Measurements from ENCODE around the gene NRN1. TPM values are rescaled to one million over a fixed set of nuclear protein-coding genes. Genes with fewer than 3 reads are reported as not detected.

NRN1 gene
- total and polyA plus RNA-seq, 2 donors (not counting 1 experiment from before 2014, with no cell fraction given): 0.12 TPM; not detected in 1

- H3K9ac ChIP-seq (ENCODE audit: insufficient read depth, low read length): no peak overlapping the region
- no peak overlapping the region for H3K4me2 ChIP-seq (ENCODE audit: extremely low read depth, insufficient read depth, low read length)
- peaks cover 72% of the 10 kb centered on the region for H3K27me3 ChIP-seq (ENCODE audit: control insufficient read depth, insufficient read depth, low read length)
- no peaks in the 10 kb centered on the region for H3K4me1 ChIP-seq (ENCODE audit: control insufficient read depth, extremely low read depth, insufficient read depth, low read length)
- DNase-seq (ENCODE audit: low read depth in 2 of 2): no peak
- no peaks in the 10 kb centered on the region for H3K9me3 ChIP-seq (ENCODE audit: control insufficient read depth, insufficient read depth, low read depth, low read length)
- no peaks in the 10 kb centered on the region for H3K36me3 ChIP-seq (ENCODE audit: control insufficient read depth, insufficient read depth, low read length)
- no peaks in the 10 kb centered on the region for H4K20me1 ChIP-seq (ENCODE audit: control insufficient read depth, extremely low read depth, insufficient read depth, low read length)
- no peaks in the 10 kb centered on the region for H3K79me2 ChIP-seq (ENCODE audit: control insufficient read depth, insufficient read depth, low read length)
- TF ChIP-seq CTCF (conservative IDR thresholded peaks at IDR 0.05 in 1 of 2, IDR thresholded peaks at IDR 0.05 in 1 of 2; ENCODE audit: low read depth in 1 of 2, low read length in 2 of 2) (no peak), EZH2 (IDR thresholded peaks at IDR 0.05; ENCODE audit: low read length, missing control alignments) (no peak)
- H3K4me3 ChIP-seq (replicated peaks in 1 of 4; ENCODE audit: control extremely low read depth in 1 of 4, insufficient read depth in 1 of 4, low read depth in 3 of 4, low read length in 4 of 4): no peak overlapping the region
- H3K27ac ChIP-seq (ENCODE audit: insufficient read depth, low read length): no peak overlapping the region
- no peak overlapping the region for H2AFZ ChIP-seq (ENCODE audit: low read length)
Measured at GRCh38 chr6:6001443-6001842, 5.3 kb downstream of the NRN1 start.

GRCh38 chr6:5999688-6000608, 6.8 kb downstream of the NRN1 start:
- Histone ChIP-seq H3K4me1 (ENCODE audit: control insufficient read depth, extremely low read depth, insufficient read depth, low read length) (no peaks in the 10 kb centered on the region), H3K27me3 (ENCODE audit: control insufficient read depth, insufficient read depth, low read length) (peaks cover 68% of the 10 kb centered on the region), H3K9me3 (ENCODE audit: control insufficient read depth, insufficient read depth, low read depth, low read length) (no peaks in the 10 kb centered on the region), H2AFZ (ENCODE audit: low read length) (no peak overlapping the region), H3K9ac (ENCODE audit: insufficient read depth, low read length) (no peak overlapping the region), H3K4me3 (replicated peaks in 1 of 4; ENCODE audit: control extremely low read depth in 1 of 4, insufficient read depth in 1 of 4, low read depth in 3 of 4, low read length in 4 of 4) (no peak overlapping the region), H3K4me2 (ENCODE audit: extremely low read depth, insufficient read depth, low read length) (no peak overlapping the region), H4K20me1 (ENCODE audit: control insufficient read depth, extremely low read depth, insufficient read depth, low read length) (no peaks in the 10 kb centered on the region), H3K36me3 (ENCODE audit: control insufficient read depth, insufficient read depth, low read length) (no peaks in the 10 kb centered on the region), H3K79me2 (ENCODE audit: control insufficient read depth, insufficient read depth, low read length) (no peaks in the 10 kb centered on the region), H3K27ac (ENCODE audit: insufficient read depth, low read length) (no peak overlapping the region)
- TF ChIP-seq EZH2 (IDR thresholded peaks at IDR 0.05; ENCODE audit: low read length, missing control alignments) (no peak), CTCF (conservative IDR thresholded peaks at IDR 0.05 in 1 of 2, IDR thresholded peaks at IDR 0.05 in 1 of 2; ENCODE audit: low read depth in 1 of 2, low read length in 2 of 2) (no peak)
- no peak for DNase-seq (ENCODE audit: low read depth in 2 of 2)

DNA sequence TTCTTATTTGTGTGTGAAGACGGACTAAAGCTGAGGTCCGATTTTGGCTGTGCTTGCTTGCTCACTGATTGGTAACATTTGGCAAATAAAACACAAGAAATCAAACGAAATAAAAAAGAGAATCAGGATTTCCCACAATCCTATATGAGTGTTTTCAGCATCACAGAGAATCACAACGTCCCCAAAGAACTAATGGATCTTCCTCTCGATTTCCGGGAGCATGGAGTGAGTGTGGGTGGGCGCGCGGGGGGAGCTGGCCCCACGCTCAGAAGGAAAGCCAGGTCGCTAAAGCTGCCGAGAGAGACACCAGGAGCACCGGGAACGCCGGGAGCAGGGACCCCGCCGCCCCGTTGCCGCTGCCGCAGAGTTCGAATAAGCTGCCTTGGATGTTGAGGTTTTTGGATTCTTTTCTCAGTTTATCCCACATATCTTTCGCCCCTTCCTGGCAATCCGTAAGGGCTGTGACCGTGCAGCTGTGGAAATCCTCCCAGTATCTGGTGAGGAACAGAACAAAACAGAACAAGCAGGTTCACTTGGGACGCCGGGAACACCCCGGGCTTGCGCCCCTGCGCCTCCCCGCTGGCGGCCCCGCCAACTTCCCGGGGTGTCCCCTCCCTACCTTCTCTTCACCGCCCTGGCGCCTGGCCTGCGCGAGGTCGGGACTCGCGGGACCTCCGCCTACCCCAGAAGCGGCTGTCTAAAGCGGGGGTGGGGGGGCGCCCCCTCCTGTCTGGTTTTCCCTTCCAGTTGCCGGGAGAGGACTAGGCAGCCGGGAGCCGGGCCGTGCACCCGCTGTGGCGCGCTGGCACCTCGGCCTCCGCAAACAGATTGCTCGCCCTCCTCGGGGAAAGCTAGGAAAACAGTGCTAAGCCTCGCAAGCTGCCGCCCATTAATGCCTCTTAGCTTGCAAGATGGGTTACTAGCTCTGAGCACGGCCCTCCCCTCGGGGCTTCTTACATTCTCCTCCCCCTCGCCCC, 7.7 kb downstream of the NRN1 start:
- no peak for DNase-seq (ENCODE audit: low read depth in 2 of 2)
- no peaks in the 10 kb centered on the region for H3K79me2 ChIP-seq (ENCODE audit: control insufficient read depth, insufficient read depth, low read length)
- peak overlapping the region; percentile 61 for H3K4me2 ChIP-seq (ENCODE audit: extremely low read depth, insufficient read depth, low read length)
- no peak overlapping the region for H3K27ac ChIP-seq (ENCODE audit: insufficient read depth, low read length)
- no peaks in the 10 kb centered on the region for H3K4me1 ChIP-seq (ENCODE audit: control insufficient read depth, extremely low read depth, insufficient read depth, low read length)
- H2AFZ ChIP-seq (ENCODE audit: low read length): no peak overlapping the region
- H3K9ac ChIP-seq (ENCODE audit: insufficient read depth, low read length): no peak overlapping the region
- peaks cover 68% of the 10 kb centered on the region for H3K27me3 ChIP-seq (ENCODE audit: control insufficient read depth, insufficient read depth, low read length)
- H3K4me3 ChIP-seq (replicated peaks in 1 of 4; ENCODE audit: control extremely low read depth in 1 of 4, insufficient read depth in 1 of 4, low read depth in 3 of 4, low read length in 4 of 4): peak overlapping the region; percentile 9 to 47 (median 12)
- no peaks in the 10 kb centered on the region for H3K36me3 ChIP-seq (ENCODE audit: control insufficient read depth, insufficient read depth, low read length)
- TF ChIP-seq EZH2 (IDR thresholded peaks at IDR 0.05; ENCODE audit: low read length, missing control alignments) (peak; percentile 84), CTCF (conservative IDR thresholded peaks at IDR 0.05 in 1 of 2, IDR thresholded peaks at IDR 0.05 in 1 of 2; ENCODE audit: low read depth in 1 of 2, low read length in 2 of 2) (peak in 1 of 2 donors; percentile 8)
- no peaks in the 10 kb centered on the region for H3K9me3 ChIP-seq (ENCODE audit: control insufficient read depth, insufficient read depth, low read depth, low read length)
- H4K20me1 ChIP-seq (ENCODE audit: control insufficient read depth, extremely low read depth, insufficient read depth, low read length): no peaks in the 10 kb centered on the region
